Kidney capillary endothelial cell (primary cell): ENCODE results near the gene PTP4A1.
A peak's percentile ranks its signal among the peaks of the same experiment; 100 is the strongest.
"Not testable (repeated sequence)": the region's sequence is repeated elsewhere in the genome, so short reads cannot be mapped to it uniquely, and the experiment has no call there.

Source experiments
- DNase-seq: peaks from one replicate; pipeline ENCODE4 v3.0.0-alpha.2; 2018; ENCODE audit warnings: low spot score

The PTP4A1 gene

DNA sequence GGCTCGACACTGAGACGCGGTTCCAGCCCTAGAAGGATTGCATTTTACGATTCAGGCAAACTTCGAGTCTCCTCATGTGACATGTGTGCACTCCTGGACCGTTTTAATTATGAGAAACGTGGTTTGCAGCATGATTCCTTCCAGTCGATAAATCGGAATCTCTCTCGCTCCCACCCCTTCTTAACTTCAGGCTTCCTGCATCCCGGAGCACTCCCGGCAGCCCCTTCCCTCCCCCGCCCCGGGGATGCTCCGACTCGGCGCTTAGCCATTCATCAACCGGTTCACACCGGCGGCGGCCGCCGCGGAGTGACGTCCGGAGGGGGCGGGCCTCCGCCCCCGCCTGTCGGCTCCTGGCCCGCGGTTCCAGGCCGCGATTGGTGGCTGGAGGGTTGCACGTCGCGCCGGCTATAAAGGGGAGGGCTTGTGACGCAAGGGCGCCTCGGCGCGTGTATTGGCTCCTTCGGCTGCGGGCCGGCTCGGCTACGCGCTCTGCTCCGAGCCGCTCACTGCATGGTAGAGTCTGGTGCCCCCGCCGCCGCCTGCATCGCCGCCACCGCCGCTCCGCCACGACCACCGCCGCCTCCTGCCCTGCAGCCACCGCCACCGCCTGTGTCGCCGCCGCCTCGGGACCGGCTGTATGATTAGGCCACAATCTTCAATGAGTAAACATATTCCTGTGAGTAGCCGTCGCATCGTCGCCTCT, at the start of gene PTP4A1, which contains the start of gene LOC128125822:
TSS of gene PTP4A1 (plus strand) at position 437 of the 703 bp plus-strand sequence. CDS start 4,401 bp downstream, outside the sequence.
TSS of gene LOC128125822 (plus strand) at position 437 of the 703 bp plus-strand sequence.
- peak; percentile 88 for DNase-seq

GRCh38 chr6:63522911-63523287, 49.4 kb upstream of the PTP4A1 start:
- DNase-seq: not testable (repeated sequence)

DNA sequence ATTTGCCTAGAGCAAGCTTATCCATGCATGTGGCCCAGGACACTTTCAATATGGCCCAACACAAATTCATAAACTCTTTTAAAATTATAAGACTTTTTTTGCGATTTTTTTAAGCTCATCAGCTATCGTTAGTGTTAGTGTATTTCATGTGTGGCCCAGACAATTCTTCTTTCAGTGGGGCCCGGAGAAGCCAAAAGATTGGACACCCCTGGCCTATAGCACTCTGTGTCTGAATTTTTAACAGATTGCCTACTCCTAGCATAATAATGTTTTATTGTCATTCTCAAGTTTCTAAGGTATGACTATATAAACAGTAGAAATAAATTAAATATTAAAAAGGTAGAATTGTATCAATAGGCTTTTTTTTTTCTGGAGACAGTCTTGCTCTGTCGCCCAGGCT, 48.6 kb upstream of the PTP4A1 start:
- no peak for DNase-seq

DNA sequence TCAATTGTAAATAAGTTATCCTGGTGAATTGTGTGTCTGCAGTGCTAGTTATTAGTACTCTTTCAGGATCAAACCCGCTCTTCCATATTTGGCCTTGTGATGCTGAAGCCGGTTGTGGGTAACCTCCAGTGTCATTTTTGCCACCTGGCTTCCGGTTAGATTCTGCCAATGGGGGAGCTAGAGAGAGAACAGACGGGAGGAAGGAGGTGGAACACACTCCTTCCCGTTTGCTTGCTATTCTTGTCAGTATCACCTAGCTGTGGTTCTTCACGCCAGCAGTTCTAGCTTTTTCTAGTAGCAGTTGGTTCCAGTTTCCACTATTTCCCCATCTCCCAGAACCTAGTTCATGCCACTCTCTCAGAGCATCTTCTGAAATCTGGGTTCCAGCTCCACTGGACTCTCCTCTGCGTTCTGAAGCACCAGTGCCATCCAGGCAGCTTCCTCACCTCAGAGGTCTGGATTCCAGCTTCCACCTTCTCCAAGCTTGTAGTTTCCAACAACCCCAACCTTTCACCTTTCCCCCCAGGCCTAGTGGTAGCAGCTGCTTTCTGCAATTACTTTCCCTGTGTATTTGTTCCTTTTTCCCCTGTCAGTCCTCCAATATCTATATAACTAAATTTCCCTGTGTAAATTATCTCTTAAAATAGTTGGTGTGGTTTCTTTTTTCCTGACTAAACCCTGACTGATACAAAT, 46.9 kb upstream of the PTP4A1 start:
- DNase-seq: no peak

- no peak for DNase-seq
These were observed 45.3 kb upstream of the PTP4A1 start for GRCh38 chr6:63526931-63527330.

DNA sequence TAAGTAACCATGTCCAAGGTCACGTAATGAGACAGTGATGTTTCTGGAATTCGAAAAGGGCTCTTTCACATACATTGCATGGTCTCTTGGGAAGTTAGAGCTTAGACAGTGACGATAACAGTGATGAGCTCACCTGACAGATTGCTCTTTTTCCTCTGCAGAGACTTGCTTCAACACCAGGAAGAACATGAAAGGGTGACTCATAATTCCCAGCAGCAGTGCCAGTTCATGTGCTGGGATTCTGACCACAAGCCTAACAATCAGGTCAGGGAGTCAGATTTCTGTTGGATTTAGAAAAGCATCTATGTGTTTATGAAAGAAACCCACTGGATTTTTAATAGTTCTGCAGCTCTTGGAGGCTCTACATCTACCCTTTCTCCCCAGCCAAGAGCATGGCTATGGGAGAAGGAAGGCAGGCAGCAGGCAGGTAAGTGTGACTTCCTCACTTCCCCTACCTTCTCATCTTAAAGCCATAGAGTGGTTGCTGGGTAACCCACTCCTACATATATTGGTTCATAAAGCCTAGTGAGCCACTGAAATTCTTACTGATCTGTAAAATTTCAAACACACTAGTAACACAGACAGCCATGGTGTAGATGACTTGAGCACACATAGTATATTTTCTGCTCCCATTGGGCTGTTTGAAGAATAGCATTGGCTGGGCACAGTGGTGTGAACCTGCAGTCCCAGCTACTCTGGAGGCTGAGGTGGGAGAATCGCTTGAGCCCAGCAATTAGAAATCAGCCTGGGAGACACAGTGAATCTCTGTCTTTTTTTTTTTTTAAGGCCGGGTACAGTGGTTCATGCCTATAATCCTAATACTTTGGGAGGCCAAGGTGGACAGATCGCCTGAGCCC, 44.4 kb upstream of the PTP4A1 start:
- no peak for DNase-seq

- DNase-seq: no peak
These were observed 42.8 kb upstream of the PTP4A1 start for GRCh38 chr6:63529498-63529897.

DNA sequence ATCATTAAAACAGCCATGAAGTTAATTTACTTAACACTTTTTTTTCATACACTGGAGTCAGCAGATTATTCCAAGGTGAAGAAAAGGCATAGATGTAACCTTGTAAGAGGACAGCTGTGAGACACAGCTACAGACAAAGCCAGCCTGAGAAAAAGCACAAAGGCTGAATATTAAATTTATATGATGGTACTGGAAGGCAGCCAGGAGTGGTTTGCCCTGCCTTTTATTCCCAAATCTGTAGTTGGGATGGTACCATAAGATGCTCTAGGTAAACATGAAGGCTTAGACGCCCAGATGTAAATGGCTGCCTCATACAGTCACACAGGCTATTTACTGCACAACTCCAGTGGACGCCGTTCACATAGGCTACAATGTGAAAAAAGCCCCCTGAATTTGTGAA, 42.1 kb upstream of the PTP4A1 start:
- no peak for DNase-seq

DNA sequence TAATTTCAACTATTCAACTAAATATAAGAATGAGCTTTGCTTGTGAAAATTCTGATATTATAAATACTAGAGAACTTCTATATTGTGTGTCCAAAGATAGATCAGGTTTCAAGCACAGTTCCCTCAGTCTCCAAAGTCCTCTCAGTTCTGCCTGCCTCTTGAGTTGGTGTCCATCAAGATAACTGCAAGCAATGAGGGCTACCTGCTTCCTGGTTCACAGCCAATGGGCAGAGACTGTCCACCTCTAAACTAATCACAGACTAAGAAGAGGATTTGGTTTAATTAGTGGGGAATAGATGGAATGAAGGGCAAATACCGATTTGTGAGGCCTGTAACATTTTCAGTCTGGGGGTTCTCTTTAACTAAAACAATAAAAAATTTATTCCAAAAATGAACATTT, 41.3 kb upstream of the PTP4A1 start:
- DNase-seq: no peak

DNA sequence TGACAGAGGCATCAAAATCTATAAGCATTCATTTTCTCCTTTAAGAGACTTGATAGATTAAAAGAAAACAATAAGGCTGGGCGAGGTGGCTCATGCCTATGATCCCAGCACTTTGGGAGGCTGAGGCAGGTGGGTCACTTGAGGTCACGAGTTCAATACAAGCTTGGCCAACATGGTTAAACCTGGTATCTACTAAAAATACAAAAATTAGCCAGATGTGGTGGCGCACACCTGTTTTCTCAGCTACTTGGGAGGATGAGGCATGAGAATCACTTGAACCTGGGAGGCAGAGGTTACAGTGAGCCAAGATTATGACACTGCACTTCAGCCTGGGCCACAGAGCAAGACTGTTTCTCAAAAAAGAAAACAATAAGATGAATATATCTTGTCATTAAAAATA, 39.3 kb upstream of the PTP4A1 start:
- no peak for DNase-seq

- DNase-seq: no peak
These were observed 38.3 kb upstream of the PTP4A1 start for GRCh38 chr6:63533952-63534351.

GRCh38 chr6:63537201-63537958, 34.9 kb upstream of the PTP4A1 start:
- DNase-seq: no peak

GRCh38 chr6:63537959-63538300, 34.4 kb upstream of the PTP4A1 start:
- no peak for DNase-seq

- no peak for DNase-seq
These were observed 33.7 kb upstream of the PTP4A1 start for GRCh38 chr6:63538550-63538949.

DNA sequence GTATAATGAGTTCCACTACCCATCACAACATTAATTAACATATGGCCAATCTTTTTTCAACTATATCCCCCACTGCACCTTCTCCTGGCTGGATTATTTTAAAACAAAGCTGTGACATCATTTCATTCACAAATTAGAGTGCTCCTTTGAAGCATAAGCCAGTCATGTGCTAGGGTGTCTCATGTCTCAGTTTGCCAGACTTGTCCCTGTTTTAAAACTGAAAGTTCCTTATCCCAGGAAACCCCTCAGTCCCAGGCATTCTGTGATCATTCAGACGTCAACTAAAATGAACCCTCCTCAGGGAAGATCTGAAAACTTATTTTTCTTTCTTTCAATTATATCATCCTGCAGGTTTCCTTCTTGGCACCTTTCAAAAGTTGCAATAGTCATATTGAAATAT, 29.3 kb upstream of the PTP4A1 start:
- DNase-seq: no peak

DNA sequence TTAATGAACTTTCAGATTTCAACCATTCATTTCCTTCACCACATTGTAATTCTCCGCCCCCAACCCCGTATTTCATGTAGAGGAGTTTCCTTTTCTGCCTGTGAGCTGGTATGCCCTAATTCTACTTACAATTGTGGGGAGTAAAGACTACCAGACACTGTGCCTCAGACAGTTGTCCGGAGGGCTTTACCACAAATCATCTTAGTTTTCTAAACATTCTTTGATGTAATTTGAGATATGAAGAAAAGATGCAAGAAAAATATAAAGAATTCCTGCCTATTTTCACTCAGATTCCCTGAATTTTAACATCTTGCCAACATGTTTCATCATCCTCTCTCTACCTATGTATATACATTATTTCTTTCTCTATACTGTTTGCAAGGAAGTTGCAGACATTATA, 28.3 kb upstream of the PTP4A1 start:
- DNase-seq: no peak

GRCh38 chr6:63546236-63546635, 26.0 kb upstream of the PTP4A1 start:
- no peak for DNase-seq

DNA sequence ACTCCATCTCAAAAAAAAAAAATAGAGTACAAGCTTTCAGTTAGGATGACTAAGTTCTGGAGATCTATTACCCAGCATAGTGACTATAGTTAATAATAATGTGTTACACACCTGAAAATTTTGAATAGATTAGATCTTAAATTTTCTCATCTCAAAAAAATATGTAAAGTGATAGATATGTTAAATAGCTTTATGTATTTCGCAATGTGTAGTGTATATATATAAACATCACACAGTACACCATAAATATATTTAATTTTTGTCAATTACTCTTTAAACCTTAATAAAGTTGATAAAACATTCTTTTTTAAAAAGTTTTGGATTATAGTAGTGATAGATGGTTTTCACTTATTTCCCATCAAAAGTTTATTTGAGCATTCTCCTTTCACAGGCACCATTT, 25.6 kb upstream of the PTP4A1 start:
- no peak for DNase-seq

DNA sequence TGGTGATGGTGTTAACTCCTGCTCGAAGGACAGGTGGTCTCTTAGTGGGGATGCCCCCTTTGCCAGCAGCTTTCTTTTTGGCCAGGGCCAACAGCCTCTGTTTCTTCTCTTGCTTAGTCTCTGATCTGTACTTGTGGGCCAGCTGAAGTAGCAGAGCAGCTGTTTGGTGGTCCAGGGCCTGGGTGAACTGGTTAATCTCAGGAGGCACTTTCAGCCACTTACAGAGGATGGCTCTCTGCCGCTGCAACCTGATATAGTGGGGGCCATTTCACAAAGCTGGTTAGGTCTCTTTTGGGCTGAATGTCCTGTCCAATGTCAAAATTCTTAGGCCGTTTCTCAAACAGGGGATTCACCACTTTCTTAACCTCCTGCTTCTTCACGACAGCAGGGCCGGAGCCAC, 23.2 kb upstream of the PTP4A1 start:
- no peak for DNase-seq

DNA sequence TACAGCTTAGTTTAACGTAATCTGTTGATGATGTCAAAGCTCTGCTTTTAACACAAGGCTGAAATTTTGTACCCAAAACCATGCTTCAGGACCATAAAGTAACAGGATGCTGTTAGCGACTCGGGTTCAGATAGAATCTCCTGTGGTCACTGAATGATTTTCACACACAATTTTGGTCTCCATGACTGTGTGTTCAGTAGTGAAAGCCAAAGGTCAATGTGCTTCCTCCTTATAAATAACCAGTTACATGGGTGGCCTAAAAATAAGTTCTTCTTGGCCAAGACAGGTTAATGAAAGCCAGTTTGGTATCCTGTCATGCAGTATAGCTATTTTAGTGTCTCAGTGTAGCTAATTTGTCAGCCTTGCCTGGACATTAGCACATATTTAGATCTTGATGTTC, 19.1 kb upstream of the PTP4A1 start:
- no peak for DNase-seq

DNA sequence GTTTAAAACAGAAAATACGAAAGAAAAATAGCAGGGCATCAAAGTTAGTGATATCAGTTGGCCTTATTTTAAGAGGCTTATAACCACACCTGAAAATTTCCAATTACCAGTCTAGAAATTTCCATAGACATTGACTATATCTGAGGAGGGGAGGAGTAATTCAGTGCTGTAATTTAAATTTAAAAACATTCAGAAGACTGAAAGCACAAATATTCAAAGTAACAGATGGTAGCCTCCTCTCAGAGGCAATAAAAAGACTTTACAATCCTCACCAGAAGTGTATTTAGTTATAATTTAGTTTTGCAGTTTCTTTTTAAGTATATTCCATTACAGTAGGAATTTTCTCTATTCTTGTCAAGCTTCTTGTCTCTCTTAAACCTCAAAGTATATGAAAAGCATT, 18.4 kb upstream of the PTP4A1 start:
- no peak for DNase-seq

DNA sequence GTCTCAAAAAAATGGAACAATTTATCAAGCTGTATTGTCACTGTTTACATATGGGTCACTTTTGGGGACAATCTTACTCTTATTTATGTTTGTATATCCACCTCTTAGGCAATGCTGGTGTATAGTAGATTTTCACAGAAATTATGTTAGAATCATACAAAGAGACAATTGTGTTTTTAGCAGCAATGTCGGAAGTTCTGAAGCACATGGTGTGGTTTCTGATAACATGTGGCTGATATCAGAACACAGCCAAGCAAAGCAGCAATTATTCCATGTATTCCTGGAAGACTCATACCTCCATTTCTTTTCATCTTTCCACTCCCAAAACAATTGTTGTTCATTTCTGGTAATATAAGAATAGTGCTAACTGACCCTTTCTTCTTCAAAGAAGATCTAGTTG, 17.5 kb upstream of the PTP4A1 start:
- no peak for DNase-seq
